HG02885 (cell line): ENCODE results near the gene NCKIPSD.

ENCODE experiments used
- ATAC-seq: cut with Tn5 transposase; IDR thresholded peaks from one replicate; pipeline ENCODE4 v1.9.1; 2021; ENCODE audit warnings: mild to moderate bottlenecking; ENCODE audit not compliant: unreplicated experiment, poor library complexity

Gene NCKIPSD

DNA sequence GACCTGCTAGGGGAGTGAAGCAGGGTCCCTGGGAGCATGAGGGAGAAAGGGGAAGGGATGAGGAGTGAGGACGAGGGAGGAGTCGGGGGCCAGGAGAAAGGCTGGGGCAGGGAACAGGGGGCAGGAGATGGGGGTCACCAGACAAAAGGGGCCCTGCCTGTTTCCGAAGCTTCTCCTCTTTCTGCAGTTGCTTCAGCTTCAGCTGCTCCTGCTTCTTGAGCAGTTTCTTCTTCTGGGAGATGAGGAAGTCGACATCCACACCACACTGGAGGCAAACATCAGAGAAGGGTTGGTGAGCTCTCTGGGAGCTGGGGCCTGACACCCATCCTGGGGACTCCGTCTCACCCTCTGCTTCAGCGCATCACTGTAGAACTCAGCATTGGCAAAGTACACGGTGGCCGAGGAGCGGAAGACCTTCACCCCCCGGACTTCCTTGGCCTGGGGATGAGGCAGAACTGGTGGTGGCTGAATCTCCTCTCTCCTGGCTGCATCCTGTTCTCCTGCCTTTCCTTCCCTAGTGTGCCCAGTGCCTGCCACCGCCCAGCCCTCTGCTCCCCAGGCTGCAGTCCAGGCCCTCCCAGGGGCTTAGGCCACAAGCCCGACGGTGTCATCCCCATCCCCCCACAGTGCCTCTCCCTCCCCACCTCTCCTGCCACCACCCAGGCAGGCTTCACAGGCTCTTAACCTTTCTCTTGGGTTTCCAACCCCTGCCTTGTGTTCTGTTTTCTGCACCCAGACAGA, 57.3 kb downstream of the NCKIPSD start:
- ATAC-seq, result no peak

DNA sequence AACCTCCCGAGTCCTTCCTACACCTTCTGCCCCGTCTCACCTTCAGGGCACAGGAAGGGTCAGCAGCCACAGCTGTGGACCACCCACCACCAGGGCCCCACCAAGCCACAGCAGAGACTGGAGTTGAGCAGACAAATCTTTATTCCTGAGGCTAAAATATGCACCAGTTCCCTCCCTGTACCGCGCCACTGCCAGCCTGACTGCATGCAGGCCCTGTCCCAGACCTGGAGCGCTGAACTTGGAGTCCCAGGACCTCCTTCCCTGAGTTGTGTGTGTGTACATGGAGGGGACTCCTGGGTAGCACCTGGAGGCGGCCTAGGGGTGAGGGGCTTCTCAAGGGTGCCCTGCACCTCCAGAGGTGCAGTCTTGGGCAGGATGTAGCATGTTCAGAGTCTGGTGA, 60.1 kb downstream of the NCKIPSD start:
- no peak for ATAC-seq

DNA sequence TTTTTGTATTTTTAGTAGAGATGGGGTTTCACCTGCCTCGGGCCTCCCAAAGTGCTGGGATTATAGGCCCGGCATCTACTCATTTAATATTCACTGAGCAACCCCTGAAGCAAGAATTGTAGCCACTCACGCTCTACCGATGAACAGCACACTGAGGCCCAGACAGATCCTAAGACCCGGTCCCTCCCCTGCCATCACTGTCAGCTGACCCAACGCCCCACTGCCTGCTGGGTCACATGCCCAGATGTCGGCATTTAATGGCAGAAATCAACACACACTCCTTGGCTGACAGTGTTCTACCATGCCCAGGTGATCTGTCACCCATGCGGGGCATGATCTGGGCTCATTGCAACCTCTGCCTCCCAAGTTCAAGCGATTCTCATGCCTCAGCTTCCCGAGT, 60.9 kb downstream of the NCKIPSD start:
- ATAC-seq, result no peak

DNA sequence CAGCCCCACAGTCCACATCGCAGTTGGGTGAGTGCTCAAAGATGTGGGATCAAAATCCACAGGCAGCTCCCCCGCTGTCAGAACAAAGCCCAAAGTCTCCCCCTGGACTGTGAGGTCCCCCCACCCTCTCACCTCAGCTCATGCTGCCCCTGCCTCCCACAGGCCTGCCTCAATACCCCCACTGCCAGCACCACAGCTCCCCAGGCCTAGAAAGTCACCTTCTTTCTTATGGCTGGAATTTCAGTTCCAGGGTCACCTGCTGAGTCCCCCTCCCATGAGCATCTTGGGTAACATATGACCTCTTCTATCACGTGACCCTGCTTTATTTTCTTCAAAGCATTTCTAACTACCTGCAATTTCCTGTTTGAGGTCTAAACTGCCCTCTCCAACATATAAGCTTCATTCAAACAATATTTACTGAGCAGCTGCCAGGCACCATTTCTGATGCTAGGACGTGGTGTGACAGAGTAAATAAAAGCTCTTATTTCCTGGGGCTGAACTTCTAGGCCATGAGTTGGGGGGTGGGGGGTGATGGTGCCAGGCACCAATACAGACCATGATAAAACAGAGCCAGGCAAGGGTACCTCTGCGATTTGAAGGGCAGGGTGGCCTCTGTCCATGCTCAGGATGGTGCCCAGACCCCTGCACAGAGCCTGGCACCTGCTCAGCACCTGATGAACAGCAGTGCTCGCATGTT, 61.7 kb downstream of the NCKIPSD start:
- no peak for ATAC-seq
